Osteoblast (primary cell): Measurements from ENCODE around the gene PHACTR1. TPM values are rescaled to one million over a fixed set of nuclear protein-coding genes. Genes with fewer than 3 reads are reported as not detected.

ENCODE experiments used
- DNase-seq: peaks from one replicate; pipeline ENCODE4 v3.0.0; 2011; ENCODE audit warnings: low spot score, mixed read lengths; ENCODE audit not compliant: insufficient read length; ENCODE audit errors: missing footprints
- H2AFZ ChIP-seq: 2 replicates; pipeline ENCODE4 v1.6.0; 2011; ENCODE audit warnings: mild to moderate bottlenecking, low read length
- H3K27ac ChIP-seq: 2 replicates; pipeline ENCODE4 v1.5.1; 2011; ENCODE audit warnings: mild to moderate bottlenecking, low read depth, low read length, moderate library complexity
- H3K27me3 ChIP-seq: 2 replicates; pipeline ENCODE4 v1.6.0; 2012; ENCODE audit warnings: mild to moderate bottlenecking, control low read depth, inconsistent platforms, low read length, moderate library complexity; ENCODE audit not compliant: insufficient read depth
- H3K36me3 ChIP-seq: 2 replicates; pipeline ENCODE4 v1.5.1; 2011; ENCODE audit warnings: mild to moderate bottlenecking, low read length, control low read depth, moderate library complexity; ENCODE audit not compliant: insufficient read depth
- H3K4me1 ChIP-seq: 2 replicates; pipeline ENCODE4 v1.5.1; 2011; ENCODE audit warnings: mild to moderate bottlenecking, low read length, control low read depth, moderate library complexity; ENCODE audit not compliant: insufficient read depth
- H3K4me2 ChIP-seq: 2 replicates; pipeline ENCODE4 v1.6.0; 2011; ENCODE audit warnings: mild to moderate bottlenecking, low read length; ENCODE audit not compliant: insufficient read depth
- H3K4me3 ChIP-seq: fragments of 200-600 bp; sonication (generic); 3 replicates; pipeline ENCODE4 v1.5.1; 2012; ENCODE audit warnings: mild to moderate bottlenecking, low read length, inconsistent platforms; ENCODE audit not compliant: insufficient read depth
- H3K79me2 ChIP-seq: 2 replicates; pipeline ENCODE4 v1.6.0; 2012; ENCODE audit warnings: mild to moderate bottlenecking, low read length, control low read depth, inconsistent platforms; ENCODE audit not compliant: insufficient read depth
- H3K9me3 ChIP-seq: 2 replicates; pipeline ENCODE4 v1.5.1; 2011; ENCODE audit warnings: low read depth, low read length, control low read depth
- H4K20me1 ChIP-seq: 2 replicates; pipeline ENCODE4 v1.6.0; 2012; ENCODE audit warnings: mild to moderate bottlenecking, low read length, control low read depth; ENCODE audit not compliant: insufficient read depth
- total RNA-seq: library from RNA; depleted of rRNA; stranded (reverse); fragments of >200 nt; gene quantifications from 2 replicates; pipeline ENCODE4 v1.2.3, GENCODE V29; 2012
- TF ChIP-seq, protein P1 (sequence below): IDR thresholded peaks from 2 replicates; pipeline ENCODE4 v1.5.1; 2011; ENCODE audit warnings: mild to moderate bottlenecking, low read depth, low read length, moderate library complexity; ENCODE audit errors: extremely low read depth

Gene PHACTR1
- total RNA-seq, 1 donor = 0.36 TPM

GRCh38 chr6:12802440-12802839, 85.9 kb downstream of the PHACTR1 start:
- no peak overlapping the region for H3K27ac ChIP-seq
- DNase-seq = no peak
- H4K20me1 ChIP-seq = no peaks in the 10 kb centered on the region
- peaks cover 1% of the 10 kb centered on the region for H3K9me3 ChIP-seq
- no peak overlapping the region for H3K4me2 ChIP-seq
- no peak overlapping the region for H2AFZ ChIP-seq
- H3K79me2 ChIP-seq = no peaks in the 10 kb centered on the region
- H3K36me3 ChIP-seq = no peaks in the 10 kb centered on the region
- TF ChIP-seq, protein P1, sequence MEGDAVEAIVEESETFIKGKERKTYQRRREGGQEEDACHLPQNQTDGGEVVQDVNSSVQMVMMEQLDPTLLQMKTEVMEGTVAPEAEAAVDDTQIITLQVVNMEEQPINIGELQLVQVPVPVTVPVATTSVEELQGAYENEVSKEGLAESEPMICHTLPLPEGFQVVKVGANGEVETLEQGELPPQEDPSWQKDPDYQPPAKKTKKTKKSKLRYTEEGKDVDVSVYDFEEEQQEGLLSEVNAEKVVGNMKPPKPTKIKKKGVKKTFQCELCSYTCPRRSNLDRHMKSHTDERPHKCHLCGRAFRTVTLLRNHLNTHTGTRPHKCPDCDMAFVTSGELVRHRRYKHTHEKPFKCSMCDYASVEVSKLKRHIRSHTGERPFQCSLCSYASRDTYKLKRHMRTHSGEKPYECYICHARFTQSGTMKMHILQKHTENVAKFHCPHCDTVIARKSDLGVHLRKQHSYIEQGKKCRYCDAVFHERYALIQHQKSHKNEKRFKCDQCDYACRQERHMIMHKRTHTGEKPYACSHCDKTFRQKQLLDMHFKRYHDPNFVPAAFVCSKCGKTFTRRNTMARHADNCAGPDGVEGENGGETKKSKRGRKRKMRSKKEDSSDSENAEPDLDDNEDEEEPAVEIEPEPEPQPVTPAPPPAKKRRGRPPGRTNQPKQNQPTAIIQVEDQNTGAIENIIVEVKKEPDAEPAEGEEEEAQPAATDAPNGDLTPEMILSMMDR = no peak
- no peak overlapping the region for H3K4me3 ChIP-seq
- no peaks in the 10 kb centered on the region for H3K27me3 ChIP-seq
- H3K4me1 ChIP-seq = no peaks in the 10 kb centered on the region

- Histone ChIP-seq H3K9me3 (no peaks in the 10 kb centered on the region), H3K79me2 (no peaks in the 10 kb centered on the region), H3K4me2 (no peak overlapping the region), H3K4me3 (no peak overlapping the region), H3K27ac (no peak overlapping the region), H2AFZ (no peak overlapping the region), H3K4me1 (no peaks in the 10 kb centered on the region), H4K20me1 (no peaks in the 10 kb centered on the region), H3K27me3 (no peaks in the 10 kb centered on the region), H3K36me3 (no peaks in the 10 kb centered on the region)
- no peak for DNase-seq
- TF ChIP-seq, protein P1 = no peak
These were observed 86.9 kb downstream of the PHACTR1 start for GRCh38 chr6:12803486-12803885.

GRCh38 chr6:12804952-12805645, 88.5 kb downstream of the PHACTR1 start:
- no peaks in the 10 kb centered on the region for H3K36me3 ChIP-seq
- H3K4me2 ChIP-seq = no peak overlapping the region
- H3K4me3 ChIP-seq = no peak overlapping the region
- no peaks in the 10 kb centered on the region for H3K9me3 ChIP-seq
- TF ChIP-seq, protein P1 = no peak
- H3K27ac ChIP-seq = no peak overlapping the region
- H3K79me2 ChIP-seq = no peaks in the 10 kb centered on the region
- H4K20me1 ChIP-seq = no peaks in the 10 kb centered on the region
- H3K4me1 ChIP-seq = no peaks in the 10 kb centered on the region
- H3K27me3 ChIP-seq = no peaks in the 10 kb centered on the region
- no peak overlapping the region for H2AFZ ChIP-seq
- DNase-seq = no peak

DNA sequence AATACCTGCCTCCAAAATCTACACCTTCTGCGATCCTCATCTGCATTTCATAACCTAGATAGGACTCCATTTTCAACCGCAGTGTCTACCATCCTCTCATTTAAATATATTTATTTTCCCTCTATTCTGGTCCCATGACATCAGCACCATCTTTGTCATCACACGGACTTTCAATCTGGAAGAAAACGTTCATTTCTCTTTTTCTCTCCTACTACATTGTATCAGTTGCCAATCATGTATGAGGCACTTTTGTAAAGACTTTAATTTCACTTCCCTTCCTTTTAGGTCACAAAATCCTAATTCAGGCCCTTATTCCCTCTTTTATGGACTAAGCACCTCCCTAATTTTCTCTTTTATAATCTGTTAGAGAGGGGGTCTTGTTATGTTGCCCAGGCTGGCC, 89.6 kb downstream of the PHACTR1 start:
- H3K27me3 ChIP-seq = no peaks in the 10 kb centered on the region
- H3K9me3 ChIP-seq = no peaks in the 10 kb centered on the region
- H3K27ac ChIP-seq = no peak overlapping the region
- H4K20me1 ChIP-seq = no peaks in the 10 kb centered on the region
- no peak overlapping the region for H2AFZ ChIP-seq
- H3K4me1 ChIP-seq = no peaks in the 10 kb centered on the region
- DNase-seq = no peak
- TF ChIP-seq, protein P1 = no peak
- no peak overlapping the region for H3K4me3 ChIP-seq
- H3K4me2 ChIP-seq = no peak overlapping the region
- H3K36me3 ChIP-seq = no peaks in the 10 kb centered on the region
- H3K79me2 ChIP-seq = no peaks in the 10 kb centered on the region
